Neural cell (in vitro differentiated cells): ENCODE data around the gene MRC2.

Experiments used
- MXI1 ChIP-seq: fragments of 450-650 bp; conservative IDR thresholded peaks from 2 replicates; pipeline ENCODE4 v1.6.1; 2014; ENCODE audit warnings: antibody characterized with exemption, mild to moderate bottlenecking; ENCODE audit not compliant: poor library complexity, severe bottlenecking
- POLR2AphosphoS5 ChIP-seq: IDR thresholded peaks from 2 replicates; pipeline ENCODE4 v1.6.1; 2012
- RAD21 ChIP-seq: fragments of 450-650 bp; conservative IDR thresholded peaks from 2 replicates; pipeline ENCODE4 v1.6.1; 2014; ENCODE audit warnings: antibody characterized with exemption, mild to moderate bottlenecking, moderate library complexity
- TAF1 ChIP-seq: IDR thresholded peaks from 2 replicates; pipeline ENCODE4 v1.6.1; 2012; ENCODE audit warnings: low read depth
- TF ChIP-seq, protein P1 (sequence below): fragments of 450-650 bp; IDR thresholded peaks from 2 replicates; pipeline ENCODE4 v1.5.1; 2014; ENCODE audit warnings: antibody characterized with exemption, mild to moderate bottlenecking, moderate library complexity; ENCODE audit not compliant: poor library complexity, severe bottlenecking

DNA sequence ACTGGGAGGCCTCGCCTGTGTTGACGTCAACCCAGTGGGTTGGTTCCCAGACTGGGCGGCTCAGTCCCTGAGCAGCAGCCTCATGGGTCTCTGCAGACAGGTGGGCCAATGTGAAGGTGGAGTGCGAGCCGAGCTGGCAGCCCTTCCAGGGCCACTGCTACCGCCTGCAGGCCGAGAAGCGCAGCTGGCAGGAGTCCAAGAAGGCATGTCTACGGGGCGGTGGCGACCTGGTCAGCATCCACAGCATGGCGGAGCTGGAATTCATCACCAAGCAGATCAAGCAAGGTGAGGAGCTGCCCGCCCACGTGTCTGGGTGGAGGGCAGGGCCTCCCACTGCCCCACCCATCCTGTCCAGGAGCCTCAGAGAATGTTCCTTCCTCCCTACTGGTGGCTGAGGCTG is 44.1 kb downstream of the MRC2 start:
- TF ChIP-seq RAD21, result no peak
- TF ChIP-seq, protein P1, sequence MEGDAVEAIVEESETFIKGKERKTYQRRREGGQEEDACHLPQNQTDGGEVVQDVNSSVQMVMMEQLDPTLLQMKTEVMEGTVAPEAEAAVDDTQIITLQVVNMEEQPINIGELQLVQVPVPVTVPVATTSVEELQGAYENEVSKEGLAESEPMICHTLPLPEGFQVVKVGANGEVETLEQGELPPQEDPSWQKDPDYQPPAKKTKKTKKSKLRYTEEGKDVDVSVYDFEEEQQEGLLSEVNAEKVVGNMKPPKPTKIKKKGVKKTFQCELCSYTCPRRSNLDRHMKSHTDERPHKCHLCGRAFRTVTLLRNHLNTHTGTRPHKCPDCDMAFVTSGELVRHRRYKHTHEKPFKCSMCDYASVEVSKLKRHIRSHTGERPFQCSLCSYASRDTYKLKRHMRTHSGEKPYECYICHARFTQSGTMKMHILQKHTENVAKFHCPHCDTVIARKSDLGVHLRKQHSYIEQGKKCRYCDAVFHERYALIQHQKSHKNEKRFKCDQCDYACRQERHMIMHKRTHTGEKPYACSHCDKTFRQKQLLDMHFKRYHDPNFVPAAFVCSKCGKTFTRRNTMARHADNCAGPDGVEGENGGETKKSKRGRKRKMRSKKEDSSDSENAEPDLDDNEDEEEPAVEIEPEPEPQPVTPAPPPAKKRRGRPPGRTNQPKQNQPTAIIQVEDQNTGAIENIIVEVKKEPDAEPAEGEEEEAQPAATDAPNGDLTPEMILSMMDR, result no peak
- TF ChIP-seq TAF1, result no peak
- TF ChIP-seq MXI1, result no peak
- no peak for TF ChIP-seq POLR2AphosphoS5
